ENCODE measurements around the gene USP40.

The USP40 gene

GRCh38 chr2:233461481-233461891 is 105.1 kb downstream of the USP40 start:
- Histone ChIP-seq H4K20me1 (ENCODE audit: insufficient read depth, low read length, poor library complexity, severe bottlenecking) (no peaks in the 10 kb centered on the region), H3K4me1 (ENCODE audit: insufficient read depth, low read length, poor library complexity, severe bottlenecking) (no peaks in the 10 kb centered on the region), H3K9me2 (replicated peaks; ENCODE audit: low read depth, low read length) (no peaks in the 10 kb centered on the region), H3K4me3 (ENCODE audit: low read length, poor library complexity, severe bottlenecking) (no peak overlapping the region), H3K79me2 (ENCODE audit: insufficient read depth, low read length) (no peaks in the 10 kb centered on the region), H3K4me2 (ENCODE audit: low read depth, low read length, poor library complexity, severe bottlenecking) (no peak overlapping the region), H2AFZ (ENCODE audit: low read length) (no peak overlapping the region), H3F3A (ENCODE audit: low read depth) (no peaks in the 10 kb centered on the region), H3K36me3 (ENCODE audit: insufficient read depth, low read length) (peaks cover 79% of the 10 kb centered on the region; the same call in 1 of the 2 replicates), H3K9me3 (ENCODE audit: insufficient read depth, low read depth, low read length) (no peaks in the 10 kb centered on the region), H3K27me3 (ENCODE audit: insufficient read depth, low read length, poor library complexity, severe bottlenecking) (no peaks in the 10 kb centered on the region), H3K9ac (ENCODE audit: low read depth, low read length, poor library complexity, severe bottlenecking) (no peak overlapping the region)
- TF ChIP-seq CTCF (conservative IDR thresholded peaks at IDR 0.05; ENCODE audit: low read length) (no peak), EZH2phosphoT487 (IDR thresholded peaks at IDR 0.05; ENCODE audit: borderline replicate concordance) (no peak)

- Histone ChIP-seq H3K9me2 (replicated peaks; ENCODE audit: low read depth, low read length) (no peaks in the 10 kb centered on the region), H2AFZ (ENCODE audit: low read length) (no peak overlapping the region), H3K4me3 (ENCODE audit: low read length, poor library complexity, severe bottlenecking) (no peak overlapping the region), H4K20me1 (ENCODE audit: insufficient read depth, low read length, poor library complexity, severe bottlenecking) (no peaks in the 10 kb centered on the region), H3K4me1 (ENCODE audit: insufficient read depth, low read length, poor library complexity, severe bottlenecking) (no peaks in the 10 kb centered on the region), H3K4me2 (ENCODE audit: low read depth, low read length, poor library complexity, severe bottlenecking) (no peak overlapping the region), H3K9ac (ENCODE audit: low read depth, low read length, poor library complexity, severe bottlenecking) (no peak overlapping the region), H3F3A (ENCODE audit: low read depth) (no peaks in the 10 kb centered on the region), H3K9me3 (ENCODE audit: insufficient read depth, low read depth, low read length) (no peaks in the 10 kb centered on the region), H3K27me3 (ENCODE audit: insufficient read depth, low read length, poor library complexity, severe bottlenecking) (no peaks in the 10 kb centered on the region), H3K36me3 (ENCODE audit: insufficient read depth, low read length) (peaks cover 83% of the 10 kb centered on the region; the same call in 1 of the 2 replicates), H3K79me2 (ENCODE audit: insufficient read depth, low read length) (no peaks in the 10 kb centered on the region)
- no peak for TF ChIP-seq CTCF (conservative IDR thresholded peaks at IDR 0.05; ENCODE audit: low read length)
- no peak for TF ChIP-seq EZH2phosphoT487 (IDR thresholded peaks at IDR 0.05; ENCODE audit: borderline replicate concordance)
Observed at GRCh38 chr2:233460726-233461441, 105.7 kb downstream of the USP40 start.

GRCh38 chr2:233459426-233459825 is 107.2 kb downstream of the USP40 start:
- H3F3A ChIP-seq (ENCODE audit: low read depth): no peaks in the 10 kb centered on the region
- no peaks in the 10 kb centered on the region for H3K4me1 ChIP-seq (ENCODE audit: insufficient read depth, low read length, poor library complexity, severe bottlenecking)
- H3K9ac ChIP-seq (ENCODE audit: low read depth, low read length, poor library complexity, severe bottlenecking): no peak overlapping the region
- H4K20me1 ChIP-seq (ENCODE audit: insufficient read depth, low read length, poor library complexity, severe bottlenecking): peaks cover 3% of the 10 kb centered on the region
- H2AFZ ChIP-seq (ENCODE audit: low read length): no peak overlapping the region
- TF ChIP-seq EZH2phosphoT487 (IDR thresholded peaks at IDR 0.05; ENCODE audit: borderline replicate concordance) (no peak), CTCF (conservative IDR thresholded peaks at IDR 0.05; ENCODE audit: low read length) (no peak)
- H3K79me2 ChIP-seq (ENCODE audit: insufficient read depth, low read length): no peaks in the 10 kb centered on the region
- peaks cover 91% of the 10 kb centered on the region; the same call in 1 of the 2 replicates for H3K36me3 ChIP-seq (ENCODE audit: insufficient read depth, low read length)
- H3K4me2 ChIP-seq (ENCODE audit: low read depth, low read length, poor library complexity, severe bottlenecking): no peak overlapping the region
- H3K9me2 ChIP-seq (replicated peaks; ENCODE audit: low read depth, low read length): no peaks in the 10 kb centered on the region
- no peaks in the 10 kb centered on the region for H3K9me3 ChIP-seq (ENCODE audit: insufficient read depth, low read depth, low read length)
- H3K4me3 ChIP-seq (ENCODE audit: low read length, poor library complexity, severe bottlenecking): no peak overlapping the region
- no peaks in the 10 kb centered on the region for H3K27me3 ChIP-seq (ENCODE audit: insufficient read depth, low read length, poor library complexity, severe bottlenecking)

Measured in Loucy (cell line).